Measurements from ENCODE around the gene ARHGAP15.

ARHGAP15 gene

DNA sequence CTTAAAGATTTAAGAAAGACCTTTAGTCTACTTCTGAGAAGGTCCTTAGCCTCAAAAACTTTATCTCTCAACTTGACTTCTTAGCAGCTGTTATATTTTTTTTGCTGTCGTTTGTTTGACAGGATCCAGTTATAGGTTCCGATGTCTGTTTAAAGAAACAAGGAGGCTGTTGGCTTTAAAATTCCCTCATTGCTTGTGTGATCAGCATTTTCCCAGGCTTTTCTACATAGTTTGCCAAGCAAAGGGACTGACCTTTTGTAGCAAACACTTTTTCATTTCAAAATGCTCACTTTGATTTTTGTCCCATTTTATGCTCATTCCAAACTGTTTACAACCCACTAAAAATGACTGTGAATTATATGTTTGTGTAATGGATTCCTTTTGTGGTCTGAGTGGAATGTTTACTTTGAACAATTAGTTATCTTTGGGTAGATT is 394.9 kb downstream of the ARHGAP15 start:
- Histone ChIP-seq H3K4me3 (ENCODE audit: low read depth in 1 of 2, low read length in 1 of 2) (no peak overlapping the region), H3K27ac (no peak overlapping the region), H3K27me3 (no peaks in the 10 kb centered on the region), H3K36me3 (peaks cover 46% of the 10 kb centered on the region), H3K9me3 (no peaks in the 10 kb centered on the region), H3K4me1 (ENCODE audit: control insufficient read depth in 1 of 2, insufficient read depth in 1 of 2, low read depth in 1 of 2, low read length in 1 of 2) (no peaks in the 10 kb centered on the region)
- TF ChIP-seq, protein P1, sequence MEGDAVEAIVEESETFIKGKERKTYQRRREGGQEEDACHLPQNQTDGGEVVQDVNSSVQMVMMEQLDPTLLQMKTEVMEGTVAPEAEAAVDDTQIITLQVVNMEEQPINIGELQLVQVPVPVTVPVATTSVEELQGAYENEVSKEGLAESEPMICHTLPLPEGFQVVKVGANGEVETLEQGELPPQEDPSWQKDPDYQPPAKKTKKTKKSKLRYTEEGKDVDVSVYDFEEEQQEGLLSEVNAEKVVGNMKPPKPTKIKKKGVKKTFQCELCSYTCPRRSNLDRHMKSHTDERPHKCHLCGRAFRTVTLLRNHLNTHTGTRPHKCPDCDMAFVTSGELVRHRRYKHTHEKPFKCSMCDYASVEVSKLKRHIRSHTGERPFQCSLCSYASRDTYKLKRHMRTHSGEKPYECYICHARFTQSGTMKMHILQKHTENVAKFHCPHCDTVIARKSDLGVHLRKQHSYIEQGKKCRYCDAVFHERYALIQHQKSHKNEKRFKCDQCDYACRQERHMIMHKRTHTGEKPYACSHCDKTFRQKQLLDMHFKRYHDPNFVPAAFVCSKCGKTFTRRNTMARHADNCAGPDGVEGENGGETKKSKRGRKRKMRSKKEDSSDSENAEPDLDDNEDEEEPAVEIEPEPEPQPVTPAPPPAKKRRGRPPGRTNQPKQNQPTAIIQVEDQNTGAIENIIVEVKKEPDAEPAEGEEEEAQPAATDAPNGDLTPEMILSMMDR (IDR thresholded peaks at IDR 0.05), result no peak

DNA sequence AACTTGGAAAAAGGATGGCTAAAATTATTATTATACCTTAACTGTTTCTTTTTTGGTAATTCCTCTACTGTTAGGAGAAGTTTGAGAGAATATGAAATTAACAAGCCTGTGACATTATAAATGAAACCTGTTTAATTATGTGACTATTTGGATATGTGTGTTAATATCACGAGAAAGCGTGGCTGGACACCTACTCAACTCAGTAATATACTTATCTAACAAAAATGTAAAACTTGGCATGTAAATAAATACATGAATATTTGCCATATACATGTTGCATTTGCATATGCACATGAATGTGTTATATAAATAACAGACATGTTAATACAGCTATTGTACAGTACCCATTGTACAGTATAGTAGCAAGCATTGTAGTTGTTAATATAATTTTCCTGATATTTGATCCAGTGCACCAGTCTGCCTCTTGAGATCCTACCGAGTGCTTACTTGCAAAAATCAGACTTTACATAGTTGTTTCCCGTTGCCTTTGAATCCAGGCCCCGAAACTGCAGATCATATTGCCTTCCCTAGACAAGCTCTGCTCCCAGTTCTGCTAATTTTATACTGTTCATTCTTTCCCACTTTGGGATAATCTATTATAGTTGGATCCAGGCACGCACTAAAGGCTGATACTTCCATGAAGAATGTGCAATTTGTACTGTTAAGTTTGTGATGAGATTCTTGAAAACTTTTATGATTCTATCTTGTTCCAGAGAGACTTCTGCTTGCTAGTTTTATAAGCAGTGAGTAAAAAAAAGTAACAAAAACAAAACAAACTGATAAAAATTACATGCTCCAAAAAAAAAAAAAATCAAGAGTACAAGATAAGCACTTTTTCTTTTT is 395.6 kb downstream of the ARHGAP15 start:
- Histone ChIP-seq H3K4me1 (ENCODE audit: control insufficient read depth in 1 of 2, insufficient read depth in 1 of 2, low read depth in 1 of 2, low read length in 1 of 2) (no peaks in the 10 kb centered on the region), H3K9me3 (no peaks in the 10 kb centered on the region), H3K27me3 (no peaks in the 10 kb centered on the region), H3K27ac (no peak overlapping the region), H3K4me3 (ENCODE audit: low read depth in 1 of 2, low read length in 1 of 2) (no peak overlapping the region), H3K36me3 (peaks cover 40% of the 10 kb centered on the region)
- TF ChIP-seq, protein P1 (IDR thresholded peaks at IDR 0.05), result no peak

DNA sequence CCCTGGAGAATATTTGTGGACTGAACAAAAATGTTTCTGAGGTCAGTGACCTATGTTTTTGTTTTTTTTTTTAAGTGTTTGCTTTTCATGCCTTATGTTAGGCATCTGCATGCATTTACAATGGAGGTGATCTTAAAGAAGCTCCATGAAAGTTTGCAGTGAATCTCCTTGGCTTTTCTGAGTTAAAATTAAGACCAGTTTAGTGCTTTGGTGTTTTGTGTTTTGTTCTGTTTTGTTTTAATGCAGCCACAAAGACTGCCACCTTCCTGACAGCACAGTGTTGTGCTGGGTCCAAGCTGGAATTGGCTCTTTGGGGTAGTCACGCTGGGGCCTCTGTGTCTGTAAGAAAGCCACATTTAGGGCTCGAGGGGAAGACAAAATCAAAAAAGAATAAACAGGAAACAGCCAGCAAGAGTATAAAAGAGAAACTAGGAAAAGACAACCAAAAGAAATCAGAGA is 396.2 kb downstream of the ARHGAP15 start:
- Histone ChIP-seq H3K9me3 (no peaks in the 10 kb centered on the region), H3K4me1 (ENCODE audit: control insufficient read depth in 1 of 2, insufficient read depth in 1 of 2, low read depth in 1 of 2, low read length in 1 of 2) (no peaks in the 10 kb centered on the region), H3K36me3 (peaks cover 33% of the 10 kb centered on the region), H3K4me3 (ENCODE audit: low read depth in 1 of 2, low read length in 1 of 2) (no peak overlapping the region), H3K27me3 (no peaks in the 10 kb centered on the region), H3K27ac (no peak overlapping the region)
- TF ChIP-seq, protein P1 (IDR thresholded peaks at IDR 0.05), result no peak

DNA sequence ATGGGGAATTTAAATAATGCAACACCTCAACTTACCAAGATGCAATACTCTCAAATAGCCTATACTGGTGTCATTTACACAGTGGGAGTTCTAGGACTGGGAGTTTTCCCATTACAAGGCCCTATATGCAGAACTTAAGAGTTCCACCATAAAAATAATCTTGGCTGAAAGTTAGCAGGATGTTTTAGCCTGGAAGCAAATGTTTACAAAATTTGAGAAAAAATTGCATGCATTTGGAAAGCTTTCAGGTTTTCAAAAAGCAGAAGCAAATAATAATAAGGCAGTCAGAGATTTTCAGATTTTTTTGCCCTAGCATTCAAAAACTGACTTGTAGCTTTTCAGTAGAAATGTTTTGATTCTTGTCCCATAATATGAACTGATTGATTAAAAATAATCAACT is 397.3 kb downstream of the ARHGAP15 start:
- H3K27me3 ChIP-seq, result no peaks in the 10 kb centered on the region
- no peak overlapping the region for H3K4me3 ChIP-seq (ENCODE audit: low read depth in 1 of 2, low read length in 1 of 2)
- H3K9me3 ChIP-seq, result no peaks in the 10 kb centered on the region
- H3K4me1 ChIP-seq (ENCODE audit: control insufficient read depth in 1 of 2, insufficient read depth in 1 of 2, low read depth in 1 of 2, low read length in 1 of 2), result no peaks in the 10 kb centered on the region
- H3K27ac ChIP-seq, result no peak overlapping the region
- peaks cover 26% of the 10 kb centered on the region for H3K36me3 ChIP-seq
- TF ChIP-seq, protein P1 (IDR thresholded peaks at IDR 0.05), result no peak

DNA sequence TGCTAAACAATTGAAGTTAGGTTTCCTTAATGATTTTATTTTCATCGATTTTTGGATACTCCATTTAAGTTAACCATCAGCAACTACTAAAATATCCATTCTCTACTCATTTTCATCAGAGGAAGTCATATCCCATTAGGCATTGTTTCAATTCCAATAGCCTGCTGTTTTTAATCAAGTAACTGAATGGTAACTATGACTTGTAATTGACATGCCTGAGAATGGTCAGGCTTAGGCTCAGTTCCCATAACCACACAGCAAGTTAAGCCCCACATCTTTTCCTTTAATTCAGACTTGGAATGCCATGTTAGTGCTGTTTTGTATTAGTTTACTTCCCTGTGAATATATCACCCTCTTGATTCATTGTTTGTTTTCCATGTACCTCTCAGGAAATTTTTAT is 398.8 kb downstream of the ARHGAP15 start:
- TF ChIP-seq, protein P1 (IDR thresholded peaks at IDR 0.05), result no peak
- Histone ChIP-seq H3K36me3 (peaks cover 17% of the 10 kb centered on the region), H3K27me3 (no peaks in the 10 kb centered on the region), H3K27ac (no peak overlapping the region), H3K9me3 (no peaks in the 10 kb centered on the region), H3K4me1 (ENCODE audit: control insufficient read depth in 1 of 2, insufficient read depth in 1 of 2, low read depth in 1 of 2, low read length in 1 of 2) (no peaks in the 10 kb centered on the region), H3K4me3 (ENCODE audit: low read depth in 1 of 2, low read length in 1 of 2) (no peak overlapping the region)

Data from neutrophil (primary cell).